ENCODE measurements around the gene ZNF507.

DNA sequence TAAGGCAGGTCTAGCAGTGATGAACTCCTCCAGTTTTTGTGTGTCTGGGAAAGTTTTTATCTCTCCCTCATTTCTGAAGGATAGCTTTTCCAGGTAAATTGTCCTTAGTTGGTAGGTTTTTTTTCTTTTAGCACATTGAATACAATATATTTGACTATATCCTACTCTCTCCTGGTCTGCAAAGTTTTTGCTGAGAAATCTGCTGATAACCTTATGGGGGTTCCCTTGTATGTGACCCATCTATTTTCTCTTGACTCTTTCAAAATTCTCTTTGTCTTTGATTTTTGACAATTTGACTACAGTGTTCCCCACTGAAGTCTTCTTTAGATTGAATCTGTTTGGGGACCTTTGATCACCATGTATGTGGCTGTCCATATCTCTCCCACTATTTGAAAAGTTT is 42.6 kb upstream of the ZNF507 start:
- TF ChIP-seq, protein P1, sequence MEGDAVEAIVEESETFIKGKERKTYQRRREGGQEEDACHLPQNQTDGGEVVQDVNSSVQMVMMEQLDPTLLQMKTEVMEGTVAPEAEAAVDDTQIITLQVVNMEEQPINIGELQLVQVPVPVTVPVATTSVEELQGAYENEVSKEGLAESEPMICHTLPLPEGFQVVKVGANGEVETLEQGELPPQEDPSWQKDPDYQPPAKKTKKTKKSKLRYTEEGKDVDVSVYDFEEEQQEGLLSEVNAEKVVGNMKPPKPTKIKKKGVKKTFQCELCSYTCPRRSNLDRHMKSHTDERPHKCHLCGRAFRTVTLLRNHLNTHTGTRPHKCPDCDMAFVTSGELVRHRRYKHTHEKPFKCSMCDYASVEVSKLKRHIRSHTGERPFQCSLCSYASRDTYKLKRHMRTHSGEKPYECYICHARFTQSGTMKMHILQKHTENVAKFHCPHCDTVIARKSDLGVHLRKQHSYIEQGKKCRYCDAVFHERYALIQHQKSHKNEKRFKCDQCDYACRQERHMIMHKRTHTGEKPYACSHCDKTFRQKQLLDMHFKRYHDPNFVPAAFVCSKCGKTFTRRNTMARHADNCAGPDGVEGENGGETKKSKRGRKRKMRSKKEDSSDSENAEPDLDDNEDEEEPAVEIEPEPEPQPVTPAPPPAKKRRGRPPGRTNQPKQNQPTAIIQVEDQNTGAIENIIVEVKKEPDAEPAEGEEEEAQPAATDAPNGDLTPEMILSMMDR (IDR thresholded peaks at IDR 0.05) = no peak
- TF ChIP-seq POLR2A (IDR thresholded peaks at IDR 0.05) = no peak
